GM12872 (cell line): Measurements from ENCODE around the gene SLC38A1.

ENCODE experiments used
- TF ChIP-seq, protein P1 (sequence below): IDR thresholded peaks from 3 replicates; pipeline ENCODE4 v1.5.1; 2011; ENCODE audit warnings: low read depth, mild to moderate bottlenecking, low read length, moderate library complexity; ENCODE audit not compliant: insufficient read depth

SLC38A1 gene

DNA sequence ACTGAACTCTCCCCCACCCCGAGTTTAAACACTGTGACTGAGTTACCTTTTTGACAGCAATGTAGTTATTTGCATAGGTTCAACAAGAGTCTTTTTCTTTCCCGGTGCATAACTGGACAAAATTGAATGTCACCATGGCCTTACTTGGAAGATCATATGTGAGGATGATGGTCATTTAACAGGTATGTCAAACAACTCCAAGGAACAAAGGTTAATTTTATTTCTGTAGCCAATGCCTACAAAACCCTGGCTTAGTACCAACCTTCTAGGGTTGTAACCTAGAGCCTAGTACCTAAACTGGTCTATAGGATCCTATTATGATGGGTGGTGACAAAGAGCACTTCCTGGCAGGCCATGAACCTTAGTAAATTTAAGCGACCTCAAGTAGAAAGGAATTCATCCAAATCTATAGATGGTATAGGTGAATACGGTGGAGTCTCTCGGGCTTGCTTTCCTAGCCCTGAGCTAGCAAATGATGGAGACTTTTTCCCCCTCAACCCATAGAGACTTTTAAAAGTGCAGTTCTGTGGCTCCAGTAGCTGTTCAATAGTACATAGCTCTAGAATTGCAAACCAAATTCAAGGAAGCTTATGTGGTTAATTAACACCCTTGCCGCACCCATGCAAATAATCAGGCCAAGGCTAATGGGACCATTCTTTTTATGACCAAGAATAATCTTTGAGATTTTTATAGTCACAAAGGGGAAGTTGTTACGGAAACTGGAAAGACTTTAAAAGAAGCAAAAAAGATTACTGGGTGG, 89.0 kb downstream of the SLC38A1 start:
- TF ChIP-seq, protein P1, sequence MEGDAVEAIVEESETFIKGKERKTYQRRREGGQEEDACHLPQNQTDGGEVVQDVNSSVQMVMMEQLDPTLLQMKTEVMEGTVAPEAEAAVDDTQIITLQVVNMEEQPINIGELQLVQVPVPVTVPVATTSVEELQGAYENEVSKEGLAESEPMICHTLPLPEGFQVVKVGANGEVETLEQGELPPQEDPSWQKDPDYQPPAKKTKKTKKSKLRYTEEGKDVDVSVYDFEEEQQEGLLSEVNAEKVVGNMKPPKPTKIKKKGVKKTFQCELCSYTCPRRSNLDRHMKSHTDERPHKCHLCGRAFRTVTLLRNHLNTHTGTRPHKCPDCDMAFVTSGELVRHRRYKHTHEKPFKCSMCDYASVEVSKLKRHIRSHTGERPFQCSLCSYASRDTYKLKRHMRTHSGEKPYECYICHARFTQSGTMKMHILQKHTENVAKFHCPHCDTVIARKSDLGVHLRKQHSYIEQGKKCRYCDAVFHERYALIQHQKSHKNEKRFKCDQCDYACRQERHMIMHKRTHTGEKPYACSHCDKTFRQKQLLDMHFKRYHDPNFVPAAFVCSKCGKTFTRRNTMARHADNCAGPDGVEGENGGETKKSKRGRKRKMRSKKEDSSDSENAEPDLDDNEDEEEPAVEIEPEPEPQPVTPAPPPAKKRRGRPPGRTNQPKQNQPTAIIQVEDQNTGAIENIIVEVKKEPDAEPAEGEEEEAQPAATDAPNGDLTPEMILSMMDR: no peak

DNA sequence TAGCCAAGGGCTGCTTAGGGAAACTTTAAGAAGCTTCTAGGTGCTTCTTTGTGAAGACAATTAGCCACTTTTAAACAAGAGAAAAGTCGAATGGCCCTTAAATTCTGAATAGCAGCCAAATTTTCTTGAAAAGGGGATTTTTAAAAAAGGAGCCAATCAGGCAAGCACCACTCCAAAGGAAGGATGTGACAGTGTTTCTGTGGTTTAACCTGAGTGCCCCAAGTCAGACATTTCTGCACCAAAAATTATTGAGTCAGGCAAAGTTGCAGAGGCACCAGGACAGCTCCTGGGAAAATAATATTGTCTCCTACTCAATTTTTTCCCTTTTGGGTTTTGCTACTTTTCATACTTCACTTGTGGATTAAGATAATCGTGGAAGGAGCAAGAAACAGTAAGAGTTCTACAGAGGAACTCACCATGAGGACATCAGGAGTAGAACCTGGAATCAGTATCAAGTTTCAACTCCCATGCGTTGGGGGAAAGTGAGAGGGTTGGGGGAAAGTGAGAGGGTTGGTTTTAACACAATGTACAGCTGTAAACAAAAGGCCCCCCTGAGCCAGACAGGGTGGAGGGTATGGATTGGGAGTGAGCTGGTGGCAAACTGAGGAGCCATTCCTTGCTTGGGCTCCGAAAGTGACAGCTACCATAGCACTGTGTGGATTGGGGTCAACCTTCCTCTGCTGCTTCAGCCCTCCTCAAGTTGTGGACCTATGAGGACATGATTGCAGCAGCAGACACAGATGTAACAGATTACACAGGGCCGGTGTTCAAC, 90.8 kb downstream of the SLC38A1 start:
- TF ChIP-seq, protein P1: no peak

DNA sequence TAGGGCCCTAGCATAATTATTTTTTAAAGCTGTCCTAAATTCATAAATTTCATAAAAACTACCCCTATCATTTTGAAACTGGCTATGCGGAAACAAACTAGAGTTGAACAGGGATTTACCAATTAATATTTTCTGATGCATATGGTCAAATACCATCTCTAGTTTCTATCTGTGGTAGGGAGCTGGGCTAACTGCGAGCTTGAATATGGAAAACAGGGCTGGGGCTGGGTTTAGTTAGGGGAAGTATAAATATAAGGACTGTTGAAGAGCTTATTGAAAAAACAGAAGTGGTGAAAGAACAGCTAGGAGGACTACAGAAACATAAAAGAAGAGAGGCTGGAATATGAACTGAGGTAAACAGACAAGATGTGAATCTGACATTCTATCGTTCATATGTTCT, 91.8 kb downstream of the SLC38A1 start:
- TF ChIP-seq, protein P1: no peak

DNA sequence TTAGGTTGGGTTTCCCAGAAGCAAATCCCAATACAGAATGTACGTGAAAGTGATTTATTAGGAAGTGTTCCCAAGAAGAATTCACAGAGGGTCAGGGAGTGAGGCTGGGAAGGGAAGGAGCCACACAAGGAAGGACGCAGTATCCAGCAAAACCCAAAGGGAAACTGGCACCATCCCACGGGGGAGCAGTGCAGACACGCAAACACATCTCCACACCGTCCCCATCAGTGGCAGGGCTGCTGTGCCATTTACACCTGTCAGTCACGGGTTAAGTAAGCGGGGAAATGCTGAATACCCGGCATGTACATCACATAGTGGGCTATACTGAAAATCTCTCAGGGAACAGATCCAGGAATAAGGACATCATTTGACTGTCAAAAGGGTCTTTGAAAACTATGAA, 93.9 kb downstream of the SLC38A1 start:
- TF ChIP-seq, protein P1: no peak

DNA sequence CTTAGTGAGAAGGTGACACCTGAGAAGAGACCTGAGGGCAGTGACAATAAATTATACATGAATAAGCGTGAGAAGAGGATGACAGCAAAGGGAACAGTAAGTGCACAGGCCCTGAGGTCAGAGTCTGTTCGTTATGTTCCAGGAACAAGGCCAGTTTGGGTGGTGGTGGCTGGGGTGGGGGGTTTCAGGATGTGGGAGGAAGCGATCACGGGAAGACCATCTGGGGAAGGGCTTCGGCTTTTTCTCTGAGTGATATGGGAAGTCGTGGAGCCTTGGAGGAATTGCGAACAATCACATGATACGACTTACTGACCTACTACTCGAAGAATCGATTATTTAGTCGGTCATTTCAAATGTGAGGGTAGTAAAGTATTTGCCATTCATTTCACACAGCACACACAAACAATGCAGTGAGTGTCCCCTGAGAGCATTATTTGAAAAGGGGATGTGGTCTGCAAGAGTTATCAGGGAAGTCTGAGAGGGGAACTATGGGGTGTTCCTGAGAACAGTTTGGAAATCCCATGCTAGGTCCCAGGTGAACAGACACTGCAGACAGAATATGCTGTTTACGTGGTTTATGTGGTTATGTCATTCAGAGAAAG, 94.7 kb downstream of the SLC38A1 start:
- TF ChIP-seq, protein P1: no peak

DNA sequence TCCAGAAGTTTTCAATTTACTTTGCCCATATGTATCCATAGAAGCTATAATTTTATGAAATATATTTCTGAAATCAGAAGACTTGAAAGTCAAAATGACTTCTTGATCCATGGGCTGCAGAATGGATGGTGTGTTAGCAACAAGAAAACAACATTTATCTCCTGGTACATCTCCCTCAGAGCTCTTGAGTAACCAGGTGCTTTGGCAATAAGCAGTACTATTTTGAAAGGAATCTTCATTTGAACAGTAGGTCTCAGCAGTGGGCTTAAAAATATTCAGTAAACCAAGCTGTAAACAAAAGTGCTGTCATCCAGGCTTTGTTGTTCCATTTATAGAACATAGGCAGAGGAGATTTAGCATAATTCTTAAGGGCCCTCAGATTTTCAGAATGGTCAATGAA, 100.4 kb downstream of the SLC38A1 start:
- TF ChIP-seq, protein P1: no peak

DNA sequence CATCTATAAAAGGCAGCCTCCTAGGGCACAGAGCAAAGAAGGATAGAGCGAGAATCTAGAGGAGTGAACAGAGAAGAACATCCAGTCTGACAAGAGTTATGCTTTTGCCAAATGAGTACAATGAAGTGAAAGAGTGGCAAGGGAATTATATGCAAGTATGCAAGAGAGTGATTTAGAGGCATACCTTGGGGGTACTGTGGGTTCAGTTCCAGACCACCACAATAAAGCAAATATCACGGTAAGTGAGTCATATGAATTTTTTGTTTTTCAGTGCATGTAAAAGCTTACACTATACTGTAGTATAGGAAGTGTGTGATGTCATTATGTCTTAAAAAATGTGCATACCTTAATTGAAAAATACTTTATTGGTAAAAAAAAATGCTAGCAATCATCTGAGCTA, 101.4 kb downstream of the SLC38A1 start:
- TF ChIP-seq, protein P1: no peak
